ENCODE data around the gene TNIK.
"Not testable (repeated sequence)": the region's sequence is repeated elsewhere in the genome, so short reads cannot be mapped to it uniquely, and the experiment has no call there.

The TNIK gene

GRCh38 chr3:171248426-171249111, 211.6 kb downstream of the TNIK start:
- DNase-seq (ENCODE audit: low spot score in 2 of 2): no peak
- H3K4me1 Mint-ChIP-seq: peaks cover 29% of the 10 kb centered on the region
- peak; percentile 54 for ATAC-seq (replicated peaks; ENCODE audit: extremely low read depth, poor library complexity, severe bottlenecking)
- H3K4me3 Mint-ChIP-seq: no peak overlapping the region
- H3K9me3 Mint-ChIP-seq: no peaks in the 10 kb centered on the region
- no peaks in the 10 kb centered on the region for H3K36me3 Mint-ChIP-seq (ENCODE audit: insufficient read depth)
- no peak overlapping the region for H3K27ac Mint-ChIP-seq (ENCODE audit: low read depth)
- no peaks in the 10 kb centered on the region for H3K27me3 Mint-ChIP-seq

DNA sequence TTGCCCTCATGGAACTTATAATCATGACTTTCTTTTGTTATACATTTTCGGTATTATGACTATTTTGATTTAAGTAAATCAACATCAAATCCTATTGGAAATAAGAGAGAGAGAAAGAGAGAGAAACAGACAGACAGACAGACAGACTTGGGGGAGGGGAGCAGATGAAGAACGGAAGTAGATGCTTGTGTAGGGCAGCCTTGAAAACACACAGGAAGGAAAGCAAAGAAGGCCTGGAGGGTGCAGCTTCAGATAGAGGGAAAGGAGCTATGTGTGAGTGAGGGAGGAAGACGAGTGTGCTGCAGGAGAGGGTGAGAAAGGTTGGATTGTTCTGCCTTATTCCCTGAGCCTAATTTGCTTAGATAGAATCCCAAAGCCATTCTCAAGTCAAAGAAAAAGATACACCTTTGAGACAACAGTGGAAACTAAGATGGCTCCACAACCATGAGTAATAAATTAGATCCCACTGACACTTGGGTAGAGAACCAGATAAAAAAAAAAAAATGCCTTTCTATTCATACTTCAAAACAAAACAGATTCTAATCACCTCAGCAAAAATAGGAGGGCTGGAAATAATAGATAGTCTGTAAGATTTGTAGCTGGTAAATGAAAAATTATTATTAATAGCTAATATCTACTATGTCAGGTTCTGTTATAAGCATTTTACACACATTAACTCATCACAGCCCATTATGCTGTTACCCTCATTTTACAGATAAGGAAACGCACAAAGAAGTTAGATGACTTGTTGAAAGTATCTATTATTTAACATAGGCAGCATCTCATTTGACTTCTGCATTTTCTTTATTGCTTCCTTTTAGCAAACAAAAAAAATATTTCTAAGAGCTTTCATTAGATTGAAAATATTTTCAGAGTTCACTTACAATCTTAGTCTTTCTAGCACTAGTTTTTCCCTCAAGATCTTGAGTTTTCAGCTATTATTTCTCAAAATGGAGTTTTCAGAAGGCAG, 214.1 kb downstream of the TNIK start:
- ATAC-seq (replicated peaks; ENCODE audit: extremely low read depth, poor library complexity, severe bottlenecking) (no peak), DNase-seq (ENCODE audit: low spot score in 2 of 2) (no peak)
- no peak overlapping the region for H3K27ac Mint-ChIP-seq (ENCODE audit: low read depth)

DNA sequence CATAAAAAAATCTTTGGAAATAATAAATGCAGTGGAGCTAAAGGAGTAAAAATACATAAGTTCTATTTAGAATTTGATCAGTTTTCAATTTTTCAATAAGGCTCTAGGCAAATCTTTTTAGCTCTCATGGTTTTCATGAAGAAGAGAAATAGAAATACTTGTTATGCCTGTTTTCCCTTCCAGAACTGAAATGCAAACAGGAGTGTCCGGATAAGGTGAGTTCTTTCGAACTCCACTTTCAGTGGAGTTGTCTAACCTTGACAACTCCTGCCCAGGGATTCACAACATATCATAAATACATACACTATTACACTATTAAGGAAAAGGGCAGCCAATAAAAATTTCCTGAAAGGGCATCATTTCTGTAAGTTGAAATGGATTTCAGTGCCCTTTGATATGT, 217.3 kb downstream of the TNIK start:
- Mint-ChIP-seq H3K27me3 (no peaks in the 10 kb centered on the region), H3K27ac (ENCODE audit: low read depth) (no peak overlapping the region), H3K4me1 (no peaks in the 10 kb centered on the region), H3K9me3 (no peaks in the 10 kb centered on the region), H3K36me3 (ENCODE audit: insufficient read depth) (peaks cover 3% of the 10 kb centered on the region), H3K4me3 (no peak overlapping the region)
- DNase-seq (ENCODE audit: low spot score in 2 of 2): no peak
- ATAC-seq (replicated peaks; ENCODE audit: extremely low read depth, poor library complexity, severe bottlenecking): no peak

More for the DNA sequence above, 214.1 kb downstream of the TNIK start:
- Mint-ChIP-seq H3K9me3 (no peaks in the 10 kb centered on the region), H3K4me1 (peaks cover 12% of the 10 kb centered on the region), H3K36me3 (ENCODE audit: insufficient read depth) (no peaks in the 10 kb centered on the region), H3K27me3 (no peaks in the 10 kb centered on the region), H3K4me3 (no peak overlapping the region)

DNA sequence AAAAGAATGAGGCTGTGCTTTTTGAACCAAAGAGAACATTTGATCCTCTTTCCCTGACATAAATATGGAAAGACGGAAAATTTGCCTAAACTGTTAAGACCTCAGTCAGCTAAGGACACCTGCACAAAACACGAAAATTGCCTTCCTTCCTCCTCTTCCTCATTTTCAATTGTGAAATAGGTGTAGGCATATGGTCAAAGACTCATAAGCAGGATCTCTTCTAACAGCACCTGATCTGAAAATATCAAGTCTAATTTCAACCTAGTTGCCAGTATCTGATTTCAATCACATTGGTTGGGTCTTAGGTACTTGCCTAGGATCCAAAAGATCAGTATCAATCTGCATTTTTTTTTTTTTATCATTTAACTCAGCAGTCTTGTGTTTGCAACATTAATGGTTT, 218.0 kb downstream of the TNIK start:
- no peak for ATAC-seq (replicated peaks; ENCODE audit: extremely low read depth, poor library complexity, severe bottlenecking)
- Mint-ChIP-seq H3K4me3 (no peak overlapping the region), H3K27ac (ENCODE audit: low read depth) (no peak overlapping the region), H3K27me3 (no peaks in the 10 kb centered on the region), H3K4me1 (no peaks in the 10 kb centered on the region), H3K9me3 (no peaks in the 10 kb centered on the region), H3K36me3 (ENCODE audit: insufficient read depth) (peaks cover 3% of the 10 kb centered on the region)
- DNase-seq (ENCODE audit: low spot score in 2 of 2): no peak

DNA sequence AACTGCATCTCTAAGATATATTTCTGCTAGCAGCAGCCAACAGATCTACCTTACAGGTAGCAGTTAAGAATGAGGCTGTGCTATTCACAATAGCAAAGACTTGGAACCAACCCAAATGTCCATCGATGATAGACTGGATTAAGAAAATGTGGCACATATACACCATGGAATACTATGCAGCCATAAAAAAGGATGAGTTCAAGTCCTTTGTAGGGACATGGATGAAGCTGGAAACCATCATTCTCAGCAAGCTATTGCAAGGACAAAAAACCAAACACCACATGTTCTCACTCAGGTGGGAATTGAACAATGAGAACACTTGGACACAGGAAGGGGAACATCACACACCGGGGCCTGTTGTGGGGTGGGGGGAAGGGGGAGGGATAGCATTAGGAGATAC, 218.6 kb downstream of the TNIK start:
- not testable (repeated sequence) for DNase-seq (ENCODE audit: low spot score in 2 of 2); H3K4me3 Mint-ChIP-seq; H3K36me3 Mint-ChIP-seq (ENCODE audit: insufficient read depth); H3K4me1 Mint-ChIP-seq; H3K27me3 Mint-ChIP-seq; H3K27ac Mint-ChIP-seq (ENCODE audit: low read depth); ATAC-seq (replicated peaks; ENCODE audit: extremely low read depth, poor library complexity, severe bottlenecking); H3K9me3 Mint-ChIP-seq

DNA sequence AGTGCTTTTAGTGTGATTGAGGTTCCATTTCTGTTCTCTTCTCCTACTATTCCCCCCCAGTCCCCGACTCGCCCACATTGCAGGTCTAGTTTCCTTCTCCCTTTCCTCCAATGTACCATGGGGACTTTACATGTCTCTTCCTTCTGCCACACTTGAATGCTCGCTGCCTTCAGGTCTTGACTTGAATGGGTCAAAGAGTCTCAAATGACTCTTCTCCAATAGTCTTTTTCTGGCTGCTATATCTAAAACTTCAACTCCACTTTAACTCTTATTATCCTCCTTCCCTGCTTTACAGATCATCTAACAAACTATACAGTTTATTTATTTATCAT, 219.7 kb downstream of the TNIK start:
- H3K27ac Mint-ChIP-seq (ENCODE audit: low read depth): no peak overlapping the region

GRCh38 chr3:171239757-171240503, 220.3 kb downstream of the TNIK start:
- no peaks in the 10 kb centered on the region for H3K27me3 Mint-ChIP-seq
- peaks cover 3% of the 10 kb centered on the region for H3K36me3 Mint-ChIP-seq (ENCODE audit: insufficient read depth)
- H3K27ac Mint-ChIP-seq (ENCODE audit: low read depth): no peak overlapping the region
- H3K9me3 Mint-ChIP-seq: no peaks in the 10 kb centered on the region
- ATAC-seq (replicated peaks; ENCODE audit: extremely low read depth, poor library complexity, severe bottlenecking) (no peak), DNase-seq (ENCODE audit: low spot score in 2 of 2) (no peak)
- H3K4me3 Mint-ChIP-seq: no peak overlapping the region
- H3K4me1 Mint-ChIP-seq: peaks cover 15% of the 10 kb centered on the region

More for the DNA sequence above, 219.7 kb downstream of the TNIK start:
- DNase-seq (ENCODE audit: low spot score in 2 of 2) (no peak), ATAC-seq (replicated peaks; ENCODE audit: extremely low read depth, poor library complexity, severe bottlenecking) (no peak)
- H3K27me3 Mint-ChIP-seq: no peaks in the 10 kb centered on the region
- no peak overlapping the region for H3K4me3 Mint-ChIP-seq
- H3K36me3 Mint-ChIP-seq (ENCODE audit: insufficient read depth): peaks cover 3% of the 10 kb centered on the region
- no peaks in the 10 kb centered on the region for H3K9me3 Mint-ChIP-seq
- H3K4me1 Mint-ChIP-seq: peaks cover 11% of the 10 kb centered on the region

DNA sequence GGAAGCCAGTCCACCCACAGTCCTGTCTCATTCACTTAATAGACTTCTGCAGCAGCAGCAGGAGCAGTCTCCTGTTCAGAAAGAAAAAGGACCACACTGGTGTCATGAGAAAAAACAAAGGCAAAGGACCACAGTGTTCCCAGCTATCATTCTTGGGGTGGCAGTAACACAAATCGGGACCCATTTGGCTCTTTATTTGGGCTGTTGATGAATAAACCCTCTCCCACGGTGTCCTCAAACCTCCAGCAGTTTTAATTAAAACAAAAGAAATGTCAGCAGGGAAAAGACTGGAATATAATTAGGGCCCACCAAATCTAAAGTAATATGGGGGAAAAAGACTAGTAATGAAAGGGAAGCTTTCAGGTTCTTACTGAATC, 223.2 kb downstream of the TNIK start:
- DNase-seq (ENCODE audit: low spot score in 2 of 2): no peak
- Mint-ChIP-seq H3K4me3 (no peak overlapping the region), H3K36me3 (ENCODE audit: insufficient read depth) (peaks cover 7% of the 10 kb centered on the region), H3K27ac (ENCODE audit: low read depth) (no peak overlapping the region), H3K27me3 (no peaks in the 10 kb centered on the region), H3K9me3 (no peaks in the 10 kb centered on the region), H3K4me1 (peaks cover 31% of the 10 kb centered on the region)
- no peak for ATAC-seq (replicated peaks; ENCODE audit: extremely low read depth, poor library complexity, severe bottlenecking)

GRCh38 chr3:171236265-171237008, 223.8 kb downstream of the TNIK start:
- Mint-ChIP-seq H3K4me3 (no peak overlapping the region), H3K4me1 (peaks cover 31% of the 10 kb centered on the region)
- DNase-seq (ENCODE audit: low spot score in 2 of 2): no peak

GRCh38 chr3:171234298-171235010, 225.8 kb downstream of the TNIK start:
- DNase-seq (ENCODE audit: low spot score in 2 of 2): no peak
- H3K4me3 Mint-ChIP-seq: no peak overlapping the region

More at GRCh38 chr3:171236265-171237008, 223.8 kb downstream of the TNIK start:
- H3K27me3 Mint-ChIP-seq: no peaks in the 10 kb centered on the region
- H3K9me3 Mint-ChIP-seq: no peaks in the 10 kb centered on the region
- no peak overlapping the region for H3K27ac Mint-ChIP-seq (ENCODE audit: low read depth)
- ATAC-seq (replicated peaks; ENCODE audit: extremely low read depth, poor library complexity, severe bottlenecking): no peak
- peaks cover 7% of the 10 kb centered on the region for H3K36me3 Mint-ChIP-seq (ENCODE audit: insufficient read depth)

GRCh38 chr3:171231361-171231760, 228.8 kb downstream of the TNIK start:
- no peak for DNase-seq (ENCODE audit: low spot score in 2 of 2)
- Mint-ChIP-seq H3K4me3 (no peak overlapping the region), H3K27ac (ENCODE audit: low read depth) (no peak overlapping the region), H3K4me1 (peaks cover 42% of the 10 kb centered on the region), H3K9me3 (no peaks in the 10 kb centered on the region), H3K27me3 (no peaks in the 10 kb centered on the region), H3K36me3 (ENCODE audit: insufficient read depth) (peaks cover 14% of the 10 kb centered on the region)
- no peak for ATAC-seq (replicated peaks; ENCODE audit: extremely low read depth, poor library complexity, severe bottlenecking)

More at GRCh38 chr3:171234298-171235010, 225.8 kb downstream of the TNIK start:
- peaks cover 5% of the 10 kb centered on the region for H3K36me3 Mint-ChIP-seq (ENCODE audit: insufficient read depth)
- no peaks in the 10 kb centered on the region for H3K27me3 Mint-ChIP-seq
- no peak for ATAC-seq (replicated peaks; ENCODE audit: extremely low read depth, poor library complexity, severe bottlenecking)
- H3K9me3 Mint-ChIP-seq: no peaks in the 10 kb centered on the region
- H3K27ac Mint-ChIP-seq (ENCODE audit: low read depth): no peak overlapping the region
- H3K4me1 Mint-ChIP-seq: peaks cover 38% of the 10 kb centered on the region

All from central memory CD8-positive, alpha-beta T cell (primary cell).